ENCODE data around the gene SLX4. TPM values are rescaled to one million over a fixed set of nuclear protein-coding genes. Genes with fewer than 3 reads are reported as not detected.

The SLX4 gene
- total and polyA plus RNA-seq, 9 of the 15 experiments (the other 6 are each of a cell fraction or from before 2014, with no cell fraction given), result 0.29 to 7.9 (median 3.8) TPM

GRCh38 chr16:3625331-3625730, 13.9 kb upstream of the SLX4 start (continued):
- TF ChIP-seq, protein P1, sequence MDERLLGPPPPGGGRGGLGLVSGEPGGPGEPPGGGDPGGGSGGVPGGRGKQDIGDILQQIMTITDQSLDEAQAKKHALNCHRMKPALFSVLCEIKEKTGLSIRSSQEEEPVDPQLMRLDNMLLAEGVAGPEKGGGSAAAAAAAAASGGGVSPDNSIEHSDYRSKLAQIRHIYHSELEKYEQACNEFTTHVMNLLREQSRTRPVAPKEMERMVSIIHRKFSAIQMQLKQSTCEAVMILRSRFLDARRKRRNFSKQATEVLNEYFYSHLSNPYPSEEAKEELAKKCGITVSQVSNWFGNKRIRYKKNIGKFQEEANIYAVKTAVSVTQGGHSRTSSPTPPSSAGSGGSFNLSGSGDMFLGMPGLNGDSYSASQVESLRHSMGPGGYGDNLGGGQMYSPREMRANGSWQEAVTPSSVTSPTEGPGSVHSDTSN (CRISPR knock-in tag; IDR thresholded peaks at IDR 0.05; ENCODE audit: low read depth), result no peak
- TF ChIP-seq, protein P1 (tag; conservative IDR thresholded peaks at IDR 0.05; ENCODE audit: low read depth), result no peak

GRCh38 chr16:3623642-3624041, 12.2 kb upstream of the SLX4 start:
- CTCF ChIA-PET (ENCODE audit: low intra/inter-chr PET ratio), result no interaction called here
- intact Hi-C loops (cut with micrococcal nuclease), result no loop called here

More at GRCh38 chr16:3623642-3624041, 12.2 kb upstream of the SLX4 start:
- ATAC-seq (no peak), DNase-seq (ENCODE audit: extremely low read depth in 1 of 4, low spot score in 3 of 4) (no peak), FAIRE-seq (no peak)
- POLR2A ChIA-PET, result no interaction called here
- H3K27ac ChIP-seq (ENCODE audit: extremely low read depth, low read depth, low read length), result no peak overlapping the region
- H3K36me3 ChIP-seq (ENCODE audit: control insufficient read depth, insufficient read depth, low read length), result no peaks in the 10 kb centered on the region
- in situ Hi-C loops (cut with MboI), result no loop called here
- 67% methylated on average over 3 of the region's 3 CpGs for WGBS (ENCODE audit: insufficient coverage, low coverage, missing lambda C conversion rate)
- no peak overlapping the region for H3K4me3 ChIP-seq
- H4K20me1 ChIP-seq (replicated peaks; ENCODE audit: control insufficient read depth, insufficient read depth, low read length), result no peaks in the 10 kb centered on the region
- no peak overlapping the region for H3K9ac ChIP-seq (ENCODE audit: insufficient read depth in 1 of 2, low read depth in 2 of 2, low read length in 2 of 2)
- peaks cover 0 to 11% of the 10 kb centered on the region in 2 experiments; a peak in 2 of 5 replicates for H3K4me1 ChIP-seq (replicated peaks in 1 of 2; ENCODE audit: control insufficient read depth in 2 of 2, insufficient read depth in 2 of 2, low read length in 2 of 2)
- 0 out of 3 replicates have a peak, but pooled peaks cover 2% of the 10 kb centered on the region for H3K79me2 ChIP-seq (ENCODE audit: control insufficient read depth, insufficient read depth, low read length)
- H3K27me3 ChIP-seq (ENCODE audit: control insufficient read depth in 2 of 2, insufficient read depth in 2 of 2, low read length in 2 of 2), result no peaks in the 10 kb centered on the region
- H3K9me1 ChIP-seq (ENCODE audit: control insufficient read depth, insufficient read depth, low read length), result no peaks in the 10 kb centered on the region
- H3K9me3 ChIP-seq (replicated peaks; ENCODE audit: control insufficient read depth, insufficient read depth, low read depth, low read length), result no peaks in the 10 kb centered on the region
- H2AFZ ChIP-seq (ENCODE audit: low read depth, low read length), result no peak overlapping the region
- no peak overlapping the region for H3K4me2 ChIP-seq (ENCODE audit: insufficient read depth, low read length)
- no TSS peak for BruUV-seq (replicated peaks)
- TF ChIP-seq NR2C2 (CRISPR knock-in tag; IDR thresholded peaks at IDR 0.05) (no peak), NR2C2 (tag; IDR thresholded peaks at IDR 0.05) (no peak), ZNF507 (tag; conservative IDR thresholded peaks at IDR 0.05) (no peak), CREB3 (tag; conservative IDR thresholded peaks at IDR 0.05; ENCODE audit: low read depth) (no peak)
